Suprapubic skin (tissue), 4 donors: ENCODE results near the gene HEXA. TPM values are rescaled to one million over a fixed set of nuclear protein-coding genes. Genes with fewer than 3 reads are reported as not detected.

Experiments used
- DNase-seq, 2 donors: peaks; one replicate each; pipeline ENCODE4 v3.0.0-alpha.2; 2019; ENCODE audit warnings: low spot score in 2 of 2
- H3K27ac ChIP-seq: fragments of 200-600 bp; sonication (generic); one replicate; pipeline ENCODE4 v1.5.1; 2019
- H3K27me3 ChIP-seq: fragments of 200-600 bp; sonication (generic); one replicate; pipeline ENCODE4 v1.5.1; 2019
- H3K36me3 ChIP-seq: fragments of 200-600 bp; sonication (generic); one replicate; pipeline ENCODE4 v1.5.1; 2019
- H3K4me1 ChIP-seq: fragments of 200-600 bp; sonication (generic); one replicate; pipeline ENCODE4 v1.5.1; 2019
- H3K4me3 ChIP-seq: fragments of 200-600 bp; sonication (generic); one replicate; pipeline ENCODE4 v1.5.1; 2019; ENCODE audit warnings: mild to moderate bottlenecking
- H3K9me3 ChIP-seq: fragments of 200-600 bp; sonication (generic); one replicate; pipeline ENCODE4 v1.5.1; 2019
- CTCF ChIP-seq, 2 donors: fragments of 200-600 bp in 1 of 2; fragments of 450-650 bp in 1 of 2; sonication (generic) in 1 of 2; IDR thresholded peaks; one replicate each; pipeline ENCODE4 v1.5.1; 2016 to 2019; ENCODE audit warnings: antibody characterized with exemption in 2 of 2, mild to moderate bottlenecking in 1 of 2, moderate library complexity in 1 of 2
- EP300 ChIP-seq: sonication (generic); formaldehyde crosslinking; IDR thresholded peaks from one replicate; pipeline ENCODE4 v1.6.1; 2017; ENCODE audit warnings: antibody characterized with exemption
- POLR2A ChIP-seq, 2 donors: fragments of 450-650 bp; IDR thresholded peaks; one replicate each; pipeline ENCODE4 v1.6.1; 2017; ENCODE audit warnings: antibody characterized with exemption in 2 of 2, mild to moderate bottlenecking in 2 of 2, moderate library complexity in 2 of 2
- POLR2AphosphoS5 ChIP-seq, 3 donors: sonication (generic); formaldehyde crosslinking; IDR thresholded peaks; one replicate each; pipeline ENCODE4 v1.6.1; 2017; ENCODE audit warnings: antibody characterized with exemption in 3 of 3
- WGBS: methylation state at CpG from one replicate; pipeline ENCODE4 v1.1.5; 2018; 5-methylcytosine and 5-hydroxymethylcytosine counted together
- total RNA-seq, 4 donors: library from RNA; depleted of rRNA; stranded (reverse); fragments of >200 nt; gene quantifications; one replicate each; pipeline ENCODE4 v1.1.0, GENCODE V29; 2016

Gene HEXA
- total RNA-seq, 4 donors from 2014 or later, result 34.8 to 60.2 (median 45.8) TPM

GRCh38 chr15:72304596-72304995 is 71.2 kb downstream of the HEXA start:
- WGBS, result 96% methylated on average over 4 of the region's 7 CpGs
- Histone ChIP-seq H3K4me1 (no peaks in the 10 kb centered on the region), H3K36me3 (no peaks in the 10 kb centered on the region)

GRCh38 chr15:72302955-72303354 is 72.9 kb downstream of the HEXA start:
- 59% methylated on average over 1 of the region's 1 CpG for WGBS

More at GRCh38 chr15:72304596-72304995, 71.2 kb downstream of the HEXA start:
- peak in 1 of 2 donors; percentile 65 for DNase-seq
- no peaks in the 10 kb centered on the region for H3K9me3 ChIP-seq
- no peaks in the 10 kb centered on the region for H3K27me3 ChIP-seq
- H3K27ac ChIP-seq, result no peak overlapping the region
- TF ChIP-seq POLR2AphosphoS5 (IDR thresholded peaks at IDR 0.05) (no peak), EP300 (no peak), CTCF (IDR thresholded peaks at IDR 0.05) (no peak), POLR2A (IDR thresholded peaks at IDR 0.05) (no peak)
- H3K4me3 ChIP-seq, result no peak overlapping the region

More at GRCh38 chr15:72302955-72303354, 72.9 kb downstream of the HEXA start:
- no peaks in the 10 kb centered on the region for H3K36me3 ChIP-seq
- no peaks in the 10 kb centered on the region for H3K4me1 ChIP-seq
- H3K27me3 ChIP-seq, result no peaks in the 10 kb centered on the region
- H3K27ac ChIP-seq, result no peak overlapping the region
- DNase-seq, result no peak
- H3K4me3 ChIP-seq, result no peak overlapping the region
- H3K9me3 ChIP-seq, result no peaks in the 10 kb centered on the region
- TF ChIP-seq POLR2AphosphoS5 (IDR thresholded peaks at IDR 0.05) (no peak), EP300 (no peak), POLR2A (IDR thresholded peaks at IDR 0.05) (no peak), CTCF (IDR thresholded peaks at IDR 0.05) (no peak)

Other genes with a start within 250 kb of the HEXA start
- 10 to 100 TPM in 2 of 4 donors, 1 to 10 TPM in 2; 3.6 to 13.1 (median 9.0) TPM for gene GRAMD2A, start 178.2 kb downstream of the HEXA start, total RNA-seq
- 100 to 1,000 TPM; 294 to 522 (median 411) TPM for gene PKM, start 144.8 kb downstream of the HEXA start, total RNA-seq
- gene PARP6, start 103.5 kb downstream of the HEXA start, total RNA-seq, result 100 to 1,000 TPM in 1 of 4 donors, 10 to 100 TPM in 3; 63.6 to 102 (median 70.6) TPM
- gene CELF6, start 55.9 kb downstream of the HEXA start, total RNA-seq, result 1 to 10 TPM in 2 of 4 donors, under 1 TPM in 2; 0.70 to 1.5 (median 0.99) TPM
- gene TMEM202, start 22.3 kb upstream of the HEXA start, total RNA-seq, result not detected
- 10 to 100 TPM; 73.1 to 84.8 (median 78.0) TPM for gene ARIH1, start 98.3 kb upstream of the HEXA start, total RNA-seq